CD4-positive, alpha-beta T cell treated with Interleukin-17A for 4 hours (primary cell): ENCODE data around the gene DNM3.
"Not testable (repeated sequence)": the region's sequence is repeated elsewhere in the genome, so short reads cannot be mapped to it uniquely, and the experiment has no call there.

Experiments
- DNase-seq: peaks from one replicate; pipeline ENCODE4 v3.0.0-alpha.2; 2020; ENCODE audit warnings: mixed read lengths

The DNM3 gene

DNA sequence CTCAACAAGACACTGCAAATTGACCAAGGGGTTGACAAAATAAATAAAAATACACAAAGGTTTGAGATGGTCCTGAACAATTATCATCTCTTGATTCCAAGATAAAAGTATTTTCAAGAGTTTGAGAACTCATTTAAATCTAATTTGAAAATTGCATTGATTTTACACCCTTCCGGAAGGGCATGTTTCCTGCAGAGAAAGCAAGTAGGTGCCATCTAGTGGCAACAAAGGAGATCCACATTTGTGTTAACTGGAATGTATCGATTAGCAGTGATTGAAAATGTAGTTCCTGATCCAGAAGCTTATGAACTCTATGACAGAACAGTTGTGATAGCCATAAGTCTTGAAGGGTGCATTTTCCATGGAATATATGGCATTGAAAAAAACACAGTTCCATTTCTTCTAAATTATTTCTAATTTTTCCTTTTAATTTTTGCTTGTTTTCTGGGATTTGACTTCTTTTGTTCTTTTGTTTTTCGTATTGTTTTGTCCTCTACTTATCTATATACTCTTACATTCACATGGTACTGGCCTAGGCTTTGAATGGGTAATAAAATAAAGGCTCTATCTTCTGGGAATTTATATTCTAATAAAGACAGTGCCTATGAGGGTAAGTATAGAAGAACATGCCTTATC is 143.7 kb downstream of the DNM3 start:
- DNase-seq, result peak; percentile 13

GRCh38 chr1:171985639-171986038 is 144.3 kb downstream of the DNM3 start:
- no peak for DNase-seq

DNA sequence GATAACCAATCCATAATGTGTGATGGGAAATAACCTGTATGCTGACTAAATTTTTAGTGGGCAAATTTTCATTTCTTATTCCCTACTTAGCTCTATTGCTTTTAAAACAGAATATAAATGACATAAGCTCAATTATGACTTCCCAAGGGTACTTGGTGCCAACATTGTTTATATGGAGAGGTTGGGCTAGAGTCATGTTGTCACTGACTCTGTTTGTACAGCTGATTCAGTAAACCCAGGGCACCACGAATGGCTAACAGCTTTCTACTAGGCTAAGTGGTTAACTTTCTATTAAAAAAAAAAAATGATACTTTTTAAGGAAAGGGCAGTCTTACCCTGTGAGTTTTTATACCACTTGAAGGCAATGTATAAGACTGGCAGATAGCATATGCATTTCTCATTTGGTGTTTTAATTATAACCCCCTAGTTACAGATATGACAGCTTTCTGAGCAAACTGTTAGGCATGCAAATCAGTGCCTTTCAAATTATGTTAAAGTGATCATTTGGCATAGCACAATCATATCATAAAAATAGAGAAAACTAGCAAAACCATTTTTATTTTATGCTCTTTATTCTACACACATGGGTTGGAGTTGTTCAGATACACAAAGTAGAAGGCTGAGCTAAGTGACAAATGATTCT is 147.1 kb downstream of the DNM3 start:
- DNase-seq, result no peak

- no peak for DNase-seq
These were observed 149.1 kb downstream of the DNM3 start for GRCh38 chr1:171990371-171990770.

DNA sequence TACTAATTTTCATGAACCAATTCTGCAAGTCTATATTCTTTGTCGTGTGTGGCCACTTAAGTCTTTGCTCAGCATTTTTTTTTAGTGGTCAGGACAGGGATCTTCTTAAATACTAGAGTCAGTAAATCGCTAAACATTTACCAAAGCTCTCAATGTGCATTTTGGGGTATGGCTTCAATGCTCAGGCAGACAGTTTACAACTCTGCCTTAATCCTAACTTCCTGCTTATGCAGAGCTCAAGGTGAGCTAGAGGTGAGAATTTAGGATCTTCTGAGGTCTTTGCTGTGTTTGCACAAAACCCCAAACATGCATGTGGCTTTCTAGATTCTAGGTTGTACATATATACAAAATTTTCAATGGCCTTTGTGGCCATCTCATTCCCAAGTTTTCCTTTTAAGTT is 153.0 kb downstream of the DNM3 start:
- no peak for DNase-seq

DNA sequence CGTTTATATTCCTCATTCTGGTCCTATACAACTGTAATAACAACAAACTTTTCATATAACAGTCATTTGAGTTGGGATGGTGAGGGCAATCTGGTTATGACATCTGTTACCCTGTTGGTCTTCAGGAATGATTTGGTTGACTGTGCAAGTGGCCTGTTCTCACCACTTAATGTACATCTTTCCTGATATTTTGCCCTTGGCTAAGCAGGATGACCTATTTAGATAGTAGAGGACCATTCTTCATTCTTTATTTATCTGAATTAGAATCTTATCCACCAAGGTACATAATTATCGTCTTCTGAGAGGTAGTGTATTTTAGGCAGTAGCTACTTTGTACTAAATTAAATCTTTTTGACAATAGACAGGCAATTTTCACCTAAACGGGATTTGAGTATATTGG is 154.3 kb downstream of the DNM3 start:
- no peak for DNase-seq

GRCh38 chr1:171997936-171998335 is 156.6 kb downstream of the DNM3 start:
- no peak for DNase-seq

GRCh38 chr1:171998711-171999110 is 157.4 kb downstream of the DNM3 start:
- no peak for DNase-seq

GRCh38 chr1:171999756-172000155 is 158.5 kb downstream of the DNM3 start:
- DNase-seq, result no peak

GRCh38 chr1:172001288-172001687 is 160.0 kb downstream of the DNM3 start:
- no peak for DNase-seq

DNA sequence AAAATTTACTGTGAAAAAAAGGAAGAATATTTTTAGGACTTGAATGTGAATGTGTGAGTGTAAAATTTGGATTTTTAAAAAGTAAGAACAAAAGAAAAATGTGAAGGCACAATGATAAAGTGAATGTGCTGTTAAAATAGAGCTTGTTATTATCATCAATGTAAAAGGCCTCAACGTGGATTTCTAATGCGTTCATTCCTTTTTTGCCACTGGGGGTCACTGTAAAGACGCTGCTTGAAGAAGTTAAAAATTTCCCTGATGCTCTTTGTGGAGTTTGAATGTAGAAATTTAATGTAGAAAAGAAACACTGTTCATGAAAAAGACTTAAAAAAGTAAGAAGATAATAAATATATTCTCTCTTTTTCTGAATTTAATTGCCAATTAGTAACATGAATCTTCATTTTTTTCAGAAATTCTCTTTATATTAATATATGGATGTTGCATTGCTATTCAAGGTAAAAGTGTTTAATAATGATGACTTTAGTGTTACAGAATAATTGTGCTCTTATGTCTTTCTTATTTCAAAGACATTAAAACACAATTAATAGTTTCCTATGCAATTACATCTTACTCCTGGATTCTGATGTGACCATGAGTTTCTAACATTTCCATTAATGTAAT is 161.5 kb downstream of the DNM3 start:
- DNase-seq, result peak; percentile 44

- no peak for DNase-seq
These were observed 162.7 kb downstream of the DNM3 start for GRCh38 chr1:172003766-172004530.

DNA sequence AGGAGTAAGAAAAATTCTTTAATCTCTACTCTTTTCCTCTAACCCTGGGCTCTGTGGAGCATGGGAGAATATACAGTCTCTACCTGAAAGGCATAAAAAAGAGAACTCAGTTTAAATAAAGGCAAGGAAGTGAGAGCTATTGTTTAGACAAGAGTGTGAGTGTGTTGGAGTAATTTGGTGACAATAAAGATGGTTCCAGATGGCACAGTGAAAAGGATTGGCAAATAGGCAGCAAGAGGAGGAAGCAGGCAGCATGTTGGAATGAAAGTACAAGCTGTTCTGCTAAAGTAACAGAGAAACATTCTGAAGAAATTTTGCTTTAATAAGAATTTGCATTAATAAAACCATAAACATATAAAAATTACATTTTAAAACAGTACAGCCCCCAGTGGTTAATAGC is 163.4 kb downstream of the DNM3 start:
- no peak for DNase-seq

- no peak for DNase-seq
These were observed 164.6 kb downstream of the DNM3 start for GRCh38 chr1:172005856-172006255.

DNA sequence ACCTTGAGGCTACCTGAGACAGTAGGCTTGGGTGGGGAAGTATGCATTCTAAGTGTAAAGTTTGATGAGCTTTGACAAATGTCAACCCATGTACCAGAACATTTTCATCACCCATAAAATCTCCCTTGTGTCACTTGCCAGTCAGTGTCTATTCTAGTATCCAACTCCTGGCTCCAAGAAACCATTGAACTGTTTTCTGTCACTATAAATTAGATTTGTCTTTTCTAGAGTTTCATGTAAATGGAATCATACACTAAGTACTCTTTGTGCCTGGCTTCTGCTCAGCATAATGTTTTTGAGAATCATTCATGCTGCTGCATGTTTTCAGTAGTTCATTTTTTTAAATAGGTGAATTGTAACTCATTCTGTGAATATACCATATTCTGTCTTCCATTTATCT is 165.4 kb downstream of the DNM3 start:
- no peak for DNase-seq

DNA sequence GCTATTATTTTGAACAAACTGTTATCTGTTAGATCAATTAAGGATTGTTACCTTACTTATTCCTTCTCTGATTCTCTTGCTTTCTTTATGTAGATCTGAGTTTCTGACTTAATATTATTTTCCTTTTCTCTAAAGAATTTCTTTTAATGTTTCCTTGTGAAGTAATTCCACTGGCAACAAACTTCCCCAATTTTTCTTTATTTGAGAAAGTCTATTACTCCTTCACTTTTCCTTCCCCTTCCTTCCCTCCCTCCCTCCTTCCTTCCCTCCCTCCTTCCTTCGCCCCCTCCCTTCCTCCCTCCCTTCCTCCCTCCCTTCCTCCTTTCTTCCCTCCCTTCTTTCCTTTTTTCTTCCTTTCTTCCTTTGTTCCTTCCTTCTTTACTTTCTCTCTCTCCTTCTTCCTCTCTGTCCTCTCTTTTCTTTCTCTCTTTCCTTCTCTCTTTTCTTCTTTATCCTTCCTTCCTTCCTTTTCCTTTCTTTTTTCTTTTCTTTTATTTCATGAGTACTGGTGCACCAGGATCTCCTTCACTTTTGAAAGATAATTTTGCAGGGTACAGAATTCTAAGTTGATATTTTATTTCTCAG is 177.5 kb downstream of the DNM3 start:
- no peak for DNase-seq

DNA sequence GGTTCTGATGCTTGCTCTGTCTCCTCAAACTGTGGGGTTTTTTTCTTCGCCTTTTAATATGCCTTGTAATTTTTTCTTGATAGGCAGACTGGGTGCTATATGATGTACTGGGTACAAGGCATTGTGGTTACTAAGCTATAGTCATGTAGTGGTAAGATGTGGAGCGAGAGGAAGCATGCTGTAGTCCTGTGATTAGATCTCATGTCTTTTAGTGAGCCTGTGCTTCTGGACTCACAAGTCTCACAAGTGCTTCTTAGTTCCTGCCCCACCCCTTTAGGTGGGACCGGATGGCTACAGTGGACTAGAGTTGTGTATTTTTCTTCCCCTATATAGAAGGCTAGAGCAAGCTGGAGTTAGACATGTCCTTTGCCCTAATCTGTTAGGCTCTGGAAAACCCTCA is 178.7 kb downstream of the DNM3 start:
- DNase-seq, result no peak

GRCh38 chr1:172024516-172024915 is 183.2 kb downstream of the DNM3 start:
- DNase-seq, result no peak

DNA sequence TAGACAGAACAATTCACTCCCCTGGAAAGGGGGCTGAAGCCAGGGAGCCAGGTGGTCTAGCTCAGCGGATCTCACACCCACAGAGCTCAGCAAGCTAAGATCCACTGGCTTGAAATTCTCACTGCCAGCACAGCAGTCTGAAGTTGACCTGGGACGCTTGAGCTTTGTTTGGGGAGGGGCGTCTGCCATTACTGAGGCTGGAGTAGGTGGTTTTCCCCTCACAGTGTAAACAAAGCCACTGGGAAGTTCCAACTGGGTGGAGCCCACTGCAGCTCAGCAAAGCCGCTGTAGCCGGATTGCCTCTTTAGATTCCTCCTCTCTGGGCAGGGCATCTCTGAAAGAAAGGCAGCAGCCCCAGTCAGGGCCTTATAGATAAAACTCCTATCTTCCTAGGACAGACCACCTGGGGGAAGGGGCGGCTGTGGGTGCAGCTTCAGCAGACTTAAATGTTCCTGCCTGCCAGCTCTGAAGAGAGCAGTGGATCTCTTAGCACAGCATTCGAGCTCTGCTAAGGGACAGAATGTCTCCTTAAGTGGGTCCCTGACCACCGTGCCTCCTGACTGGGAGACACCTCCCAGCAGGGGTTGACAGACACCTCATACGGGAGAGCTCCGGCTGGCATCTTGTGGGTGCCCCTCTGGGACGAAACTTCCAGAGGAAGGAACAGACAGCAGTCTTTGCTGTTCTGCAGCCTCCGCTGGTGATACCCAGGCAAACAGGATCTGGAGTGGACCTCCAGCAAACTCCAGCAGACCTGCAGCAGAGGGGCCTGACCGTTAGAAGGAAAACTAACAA is 183.8 kb downstream of the DNM3 start:
- DNase-seq, result not testable (repeated sequence)

DNA sequence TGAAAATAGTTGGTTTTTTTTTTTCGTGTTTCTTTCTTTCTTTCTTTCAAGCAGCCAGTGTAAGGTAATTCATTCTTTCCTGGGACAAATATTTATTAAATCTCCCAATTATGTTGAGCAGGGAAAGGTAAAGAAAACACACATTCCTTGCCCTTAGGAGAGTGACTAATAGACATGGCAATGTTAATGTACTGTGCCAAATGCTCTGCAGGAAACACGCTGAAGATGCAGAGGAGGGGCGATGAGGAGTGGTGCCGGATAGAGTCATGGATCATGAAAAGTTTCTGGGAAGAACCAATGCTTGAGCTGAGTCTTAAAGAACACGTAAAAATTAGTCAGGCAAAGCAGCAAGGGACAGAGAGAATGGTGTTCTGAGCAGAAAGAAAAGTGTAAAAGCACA is 199.2 kb downstream of the DNM3 start:
- DNase-seq, result no peak

- DNase-seq, result no peak
These were observed 199.8 kb downstream of the DNM3 start for GRCh38 chr1:172041102-172041501.

- DNase-seq, result no peak
These were observed 200.4 kb downstream of the DNM3 start for GRCh38 chr1:172041742-172042141.

- DNase-seq, result no peak
These were observed 202.6 kb downstream of the DNM3 start for GRCh38 chr1:172043900-172044299.
